Germinal center (tissue), 1 donor: ENCODE measurements around the gene GCSAML.

Experiments used
- DNase-seq: peaks from one replicate; pipeline ENCODE4 v3.0.0; 2012; ENCODE audit warnings: mixed read lengths, low spot score

GCSAML gene

GRCh38 chr1:247574236-247574635 lies 25.3 kb downstream of the GCSAML start:
- DNase-seq, result no peak

- no peak for DNase-seq
Observed at GRCh38 chr1:247574664-247575063, 25.7 kb downstream of the GCSAML start.

- no peak for DNase-seq
Observed at GRCh38 chr1:247576514-247576913, 27.6 kb downstream of the GCSAML start.

- DNase-seq, result no peak
Observed at GRCh38 chr1:247578946-247579460, 30.1 kb downstream of the GCSAML start.

GRCh38 chr1:247588060-247588459 lies 39.1 kb downstream of the GCSAML start, which contains the start of gene OR2G2:
TSS of gene OR2G2 (plus strand) at chr1:247588360. CDS start at chr1:247588360, 0 bp downstream.
- DNase-seq, result no peak

GRCh38 chr1:247605286-247605685 lies 56.4 kb downstream of the GCSAML start, which contains the start of gene OR2G3:
TSS of gene OR2G3 (plus strand) at chr1:247605586. CDS start at chr1:247605586, 0 bp downstream.
- no peak for DNase-seq

- no peak for DNase-seq
Observed at GRCh38 chr1:247613405-247613804, 64.5 kb downstream of the GCSAML start.

- no peak for DNase-seq
Observed at GRCh38 chr1:247614625-247615024, 65.7 kb downstream of the GCSAML start.
